A549 treated with ZK216348 at 1 μM for 4 hours (cell line): ENCODE results near the gene OGDHL. TPM values are rescaled to one million over a fixed set of nuclear protein-coding genes. Genes with fewer than 3 reads are reported as not detected.

Experiments
- total RNA-seq: library from RNA; stranded (reverse); fragments of 200-300 nt; extraction: Qiagen RNA extraction; gene quantifications from 5 replicates; pipeline ENCODE4 v1.2.3, GENCODE V29; 2022; ENCODE audit warnings: low read depth

OGDHL gene
- 0.14 to 0.36 TPM (median 0.18 TPM) in 5 replicates for total RNA-seq

DNA sequence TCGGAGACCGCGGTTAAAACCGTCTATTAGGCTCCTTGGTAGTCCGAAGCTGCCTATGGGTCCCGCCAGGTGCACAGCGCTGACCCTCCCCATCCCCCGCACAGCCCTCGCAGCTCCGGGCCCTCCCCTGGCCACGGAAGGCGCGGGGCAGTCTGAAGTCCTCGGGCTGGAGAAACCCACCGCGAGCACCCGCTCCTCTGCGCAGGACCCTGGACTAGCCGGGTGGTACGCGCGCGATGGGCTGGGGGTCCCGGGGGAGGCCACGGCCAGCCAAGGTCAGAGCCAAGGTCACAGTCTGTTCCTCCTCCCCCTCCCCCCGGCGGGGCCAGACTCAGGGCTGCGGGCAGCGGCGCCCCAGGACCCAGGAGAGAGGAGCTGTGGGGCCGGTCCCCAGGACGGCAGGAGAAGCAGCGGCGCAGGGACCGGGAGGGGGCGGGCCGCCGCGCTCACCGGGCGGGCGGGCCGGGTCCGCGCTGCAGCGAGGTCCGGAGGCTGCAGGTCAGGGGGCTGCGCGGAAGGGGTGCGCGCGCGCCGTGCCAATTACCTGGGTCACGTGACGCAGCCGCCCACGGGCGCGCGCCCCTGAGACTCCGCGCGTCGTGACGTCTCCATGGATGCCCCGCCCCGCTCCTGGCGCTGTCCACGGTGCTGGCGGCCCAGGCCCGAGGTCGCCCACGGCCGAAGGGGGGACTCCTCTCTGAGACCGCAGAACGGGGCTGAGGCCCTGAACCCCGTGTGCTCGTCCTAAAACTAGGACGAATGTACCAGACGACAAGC lies at the start of gene OGDHL:
OGDHL (minus strand) TSS at position 535 of the 777 bp plus-strand sequence. CDS start 3,731 bp downstream, outside the sequence.

Other genes starting within 250 kb of the OGDHL start
- 5.8 to 7.1 TPM (median 6.5 TPM) in 5 replicates for gene ERCC6, start 223.2 kb downstream of the OGDHL start, total RNA-seq
- not detected in 5 replicates for gene SLC18A3, start 152.0 kb downstream of the OGDHL start, total RNA-seq
- not detected in 5 replicates for gene CHAT, start 148.3 kb downstream of the OGDHL start, total RNA-seq
- not detected in 5 replicates for gene C10orf53, start 82.7 kb downstream of the OGDHL start, total RNA-seq
- 15.0 to 22.7 TPM (median 18.2 TPM) in 5 replicates for gene PARG, start 179.7 kb upstream of the OGDHL start, total RNA-seq
- 15.6 to 24.9 TPM (median 18.1 TPM) in 5 replicates for gene TIMM23B, start 179.7 kb upstream of the OGDHL start, total RNA-seq
- gene AGAP6, start 226.1 kb upstream of the OGDHL start, total RNA-seq = 7.4 to 9.9 TPM (median 9.2 TPM) in 5 replicates